ENCODE results near the gene NUDT7.
A peak's percentile ranks its signal among the peaks of the same experiment; 100 is the strongest.

Gene NUDT7

DNA sequence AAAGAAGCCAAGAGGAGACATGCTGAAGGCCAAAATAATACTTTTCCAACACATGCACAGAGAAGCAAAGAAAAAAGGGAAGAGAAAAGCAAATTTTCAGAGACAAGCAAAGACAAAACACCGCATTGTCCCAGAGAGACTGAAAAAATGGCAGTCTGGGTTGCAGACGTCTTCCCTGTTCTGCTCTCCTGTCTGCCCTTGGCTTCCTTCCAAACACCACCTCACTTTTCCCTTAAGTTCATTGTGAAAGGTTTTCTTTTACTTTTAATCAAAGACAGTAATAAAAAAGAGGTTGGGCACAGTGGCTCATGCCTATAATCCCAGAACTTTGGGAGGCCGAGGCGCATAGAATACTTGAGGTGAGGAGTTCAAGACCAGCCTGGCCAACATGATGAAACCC is 44.9 kb downstream of the NUDT7 start:
- H3K4me3 ChIP-seq (ENCODE audit: low read depth, low read length) = no peak overlapping the region
- TF ChIP-seq, protein P1, sequence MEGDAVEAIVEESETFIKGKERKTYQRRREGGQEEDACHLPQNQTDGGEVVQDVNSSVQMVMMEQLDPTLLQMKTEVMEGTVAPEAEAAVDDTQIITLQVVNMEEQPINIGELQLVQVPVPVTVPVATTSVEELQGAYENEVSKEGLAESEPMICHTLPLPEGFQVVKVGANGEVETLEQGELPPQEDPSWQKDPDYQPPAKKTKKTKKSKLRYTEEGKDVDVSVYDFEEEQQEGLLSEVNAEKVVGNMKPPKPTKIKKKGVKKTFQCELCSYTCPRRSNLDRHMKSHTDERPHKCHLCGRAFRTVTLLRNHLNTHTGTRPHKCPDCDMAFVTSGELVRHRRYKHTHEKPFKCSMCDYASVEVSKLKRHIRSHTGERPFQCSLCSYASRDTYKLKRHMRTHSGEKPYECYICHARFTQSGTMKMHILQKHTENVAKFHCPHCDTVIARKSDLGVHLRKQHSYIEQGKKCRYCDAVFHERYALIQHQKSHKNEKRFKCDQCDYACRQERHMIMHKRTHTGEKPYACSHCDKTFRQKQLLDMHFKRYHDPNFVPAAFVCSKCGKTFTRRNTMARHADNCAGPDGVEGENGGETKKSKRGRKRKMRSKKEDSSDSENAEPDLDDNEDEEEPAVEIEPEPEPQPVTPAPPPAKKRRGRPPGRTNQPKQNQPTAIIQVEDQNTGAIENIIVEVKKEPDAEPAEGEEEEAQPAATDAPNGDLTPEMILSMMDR (conservative IDR thresholded peaks at IDR 0.05; ENCODE audit: low read depth, low read length) = no peak
- DNase-seq (ENCODE audit: low read depth) = no peak

DNA sequence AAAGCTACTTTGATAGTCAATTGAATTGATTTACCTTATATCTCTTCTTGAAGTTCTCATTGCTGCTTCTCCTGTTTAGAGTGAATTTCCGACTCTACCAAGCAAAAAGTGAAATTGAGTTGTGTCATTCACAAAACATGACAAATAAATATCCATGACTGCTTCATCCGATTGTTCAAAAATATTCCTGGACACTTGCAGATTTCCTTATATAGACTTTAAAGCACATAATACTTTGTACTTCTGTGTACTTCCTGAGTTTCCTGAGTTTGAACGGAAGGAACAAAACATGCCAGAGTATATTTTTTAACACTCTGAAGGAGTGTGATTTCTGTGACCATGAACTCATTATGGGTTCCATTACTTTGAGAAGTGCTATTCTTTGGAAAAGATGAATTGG is 45.5 kb downstream of the NUDT7 start:
- DNase-seq (ENCODE audit: low read depth) = no peak
- TF ChIP-seq, protein P1 (conservative IDR thresholded peaks at IDR 0.05; ENCODE audit: low read depth, low read length) = no peak

DNA sequence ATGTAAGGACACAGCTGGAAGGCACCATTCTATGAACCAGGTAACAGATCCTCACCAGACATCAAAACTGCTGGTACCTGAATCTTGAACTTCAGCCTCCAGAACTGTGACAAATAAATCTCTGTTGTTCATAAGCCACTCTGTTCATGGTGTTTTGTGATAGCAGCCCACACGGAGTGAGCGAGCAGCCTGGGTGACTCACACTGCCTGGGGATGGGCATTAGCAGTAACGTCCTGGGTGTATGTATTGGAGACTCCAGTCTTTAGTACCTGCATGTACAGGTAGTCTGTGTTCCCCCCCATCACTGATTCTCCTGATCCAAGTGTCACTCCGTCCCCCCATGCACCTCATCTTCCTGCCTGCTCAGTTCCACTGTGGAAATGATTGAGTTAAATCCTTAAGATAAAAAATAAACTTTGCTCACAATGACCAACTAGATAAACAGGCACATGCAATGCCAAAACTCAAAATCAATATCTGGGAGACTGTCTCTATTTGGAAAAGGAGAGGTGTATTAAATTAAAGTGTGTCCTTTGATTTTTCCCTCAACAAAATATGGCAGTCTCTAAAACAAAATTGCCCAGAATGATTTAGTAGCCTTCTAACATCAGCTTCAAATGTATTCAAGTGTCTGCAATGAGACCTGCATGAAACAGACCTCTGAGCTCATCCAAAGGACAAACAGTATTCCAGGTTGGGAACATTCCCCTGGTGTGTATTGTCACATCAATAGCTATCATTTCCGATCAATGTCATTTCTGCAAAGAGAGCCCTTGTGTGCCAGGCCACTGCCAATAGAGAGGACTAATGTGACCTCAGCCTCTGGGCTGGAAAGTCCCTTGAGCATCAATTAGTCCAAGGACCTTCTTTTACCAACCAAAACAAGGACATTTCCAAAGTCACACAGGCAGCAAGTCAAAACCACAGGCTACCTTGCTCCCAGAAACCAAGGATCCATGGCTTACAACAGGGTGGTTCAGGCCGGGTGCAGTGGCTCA is 53.9 kb downstream of the NUDT7 start:
- TF ChIP-seq, protein P1 (conservative IDR thresholded peaks at IDR 0.05; ENCODE audit: low read depth, low read length) = no peak
- H3K4me3 ChIP-seq (ENCODE audit: low read depth, low read length) = no peak overlapping the region
- peak; percentile 37 for DNase-seq (ENCODE audit: low read depth)

More for the DNA sequence above, 45.5 kb downstream of the NUDT7 start:
- H3K4me3 ChIP-seq (ENCODE audit: low read depth, low read length) = no peak overlapping the region

DNA sequence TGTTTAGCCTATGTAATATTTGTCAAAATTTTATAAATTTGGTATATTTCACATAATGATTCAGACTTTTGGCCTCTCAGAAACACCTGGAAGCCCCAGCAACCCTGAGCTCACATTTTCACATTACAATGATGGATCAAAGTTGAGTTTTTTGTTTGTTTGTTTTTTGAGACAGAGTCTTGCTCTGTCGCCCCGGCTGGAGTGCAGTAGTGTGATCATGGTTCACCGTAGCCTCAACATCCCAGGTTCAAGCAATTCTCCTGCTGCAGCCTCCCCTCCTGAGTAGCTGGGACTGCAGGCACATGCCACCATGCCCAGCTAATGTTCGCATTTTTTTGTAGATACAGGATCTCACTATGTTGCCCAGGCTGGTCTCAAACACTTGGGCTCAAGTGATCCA is 55.4 kb downstream of the NUDT7 start:
- DNase-seq (ENCODE audit: low read depth) = no peak
- no peak overlapping the region for H3K4me3 ChIP-seq (ENCODE audit: low read depth, low read length)
- TF ChIP-seq, protein P1 (conservative IDR thresholded peaks at IDR 0.05; ENCODE audit: low read depth, low read length) = no peak

DNA sequence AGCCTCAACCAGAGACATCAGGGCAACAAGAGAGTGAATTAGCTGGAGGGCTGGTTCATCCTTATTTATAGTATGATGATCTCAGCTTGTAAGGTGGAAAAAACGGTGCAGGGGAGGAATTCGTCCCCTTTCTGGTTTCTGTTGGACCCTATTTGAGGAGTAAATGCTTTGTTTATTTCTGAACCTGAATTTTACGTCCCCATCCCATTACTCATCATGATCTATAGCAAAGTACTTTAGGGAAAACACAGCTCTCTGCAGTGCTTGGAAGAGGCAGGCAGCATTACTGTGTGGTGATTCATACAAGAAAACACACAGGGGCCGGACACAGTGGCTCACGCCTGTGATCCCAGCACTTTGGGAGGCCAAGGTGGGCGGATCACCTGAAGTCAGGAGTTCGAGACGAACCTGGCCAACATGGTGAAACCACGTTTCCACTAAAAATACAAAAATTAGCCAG is 58.1 kb downstream of the NUDT7 start:
- TF ChIP-seq, protein P1 (conservative IDR thresholded peaks at IDR 0.05; ENCODE audit: low read depth, low read length) = no peak
- H3K4me3 ChIP-seq (ENCODE audit: low read depth, low read length) = no peak overlapping the region
- peak; percentile 93 for DNase-seq (ENCODE audit: low read depth)

DNA sequence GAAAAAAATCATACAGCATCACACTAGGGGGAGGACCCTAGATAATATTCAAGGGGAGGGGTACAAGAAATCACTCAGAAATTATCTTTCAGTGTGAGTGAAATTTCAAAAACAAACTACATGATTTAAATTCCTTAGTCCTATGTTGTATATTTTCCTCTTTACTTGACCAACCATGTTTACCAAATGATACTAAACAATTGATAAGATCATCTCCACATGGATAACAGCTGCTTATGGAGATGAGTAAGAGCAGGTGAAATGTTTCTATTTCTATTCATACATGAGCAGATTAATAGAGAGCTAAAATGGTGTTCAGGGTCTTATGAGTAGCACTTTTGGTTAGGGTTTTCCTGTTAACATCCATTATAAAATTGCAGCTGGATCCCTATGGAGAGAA is 58.8 kb downstream of the NUDT7 start:
- no peak for DNase-seq (ENCODE audit: low read depth)
- TF ChIP-seq, protein P1 (conservative IDR thresholded peaks at IDR 0.05; ENCODE audit: low read depth, low read length) = no peak
- no peak overlapping the region for H3K4me3 ChIP-seq (ENCODE audit: low read depth, low read length)

Measured in choroid plexus epithelial cell (primary cell).